ENCODE results near the gene HIVEP3. TPM values are rescaled to one million over a fixed set of nuclear protein-coding genes. Genes with fewer than 3 reads are reported as not detected.

Gene HIVEP3
- total RNA-seq, 1 donor from 2014 or later, result 21.5 TPM

GRCh38 chr1:41728403-41729202 is 190.1 kb downstream of the HIVEP3 start:
- no peak for DNase-seq

- no peak for DNase-seq
Measured at GRCh38 chr1:41727749-41728115, 191.0 kb downstream of the HIVEP3 start.

DNA sequence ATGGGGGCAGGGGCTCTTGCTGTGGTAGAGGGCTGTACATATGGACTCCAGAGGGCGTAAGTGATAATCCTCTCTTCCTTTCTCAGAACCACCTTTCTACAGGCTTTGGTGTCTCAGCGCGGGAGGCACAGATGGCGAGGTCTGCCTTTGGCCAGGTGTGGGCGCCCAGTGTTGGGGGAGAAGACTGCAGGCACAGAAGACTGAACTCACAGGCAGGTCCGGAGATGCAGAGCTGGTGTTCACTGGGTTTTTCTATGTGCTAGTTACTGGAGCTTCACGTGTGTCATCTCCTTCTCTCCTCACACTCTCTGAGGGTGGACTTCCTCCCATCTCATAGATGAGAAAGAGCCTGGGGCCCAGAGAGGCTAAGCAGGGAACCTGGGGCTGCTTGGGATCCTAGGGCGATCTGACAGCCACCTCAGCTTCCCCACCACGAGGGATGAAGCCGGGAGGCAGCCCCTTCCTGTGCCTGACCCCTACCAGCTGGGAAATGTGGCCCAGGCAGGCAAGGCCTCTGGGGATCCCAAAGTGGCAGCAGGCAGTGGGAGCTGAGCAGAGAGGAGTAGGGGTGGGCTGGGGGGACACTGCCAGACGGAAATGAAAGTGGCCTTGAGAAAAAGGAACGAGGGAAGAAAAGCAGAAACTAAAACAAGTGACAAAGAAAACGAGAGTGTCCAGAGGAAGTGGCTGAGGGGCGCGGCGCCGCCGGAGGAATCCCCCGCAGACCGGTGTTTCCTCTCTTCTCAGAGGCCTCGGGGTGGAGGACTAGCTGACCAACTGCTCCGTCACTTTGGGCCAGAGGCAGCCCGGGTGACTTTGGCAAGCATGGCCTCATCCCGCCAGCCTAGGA is 191.6 kb downstream of the HIVEP3 start:
- peak; percentile 28 for DNase-seq

GRCh38 chr1:41726292-41726691 is 192.4 kb downstream of the HIVEP3 start:
- DNase-seq, result no peak

GRCh38 chr1:41724926-41725325 is 193.8 kb downstream of the HIVEP3 start:
- no peak for DNase-seq

GRCh38 chr1:41724248-41724647 is 194.5 kb downstream of the HIVEP3 start:
- no peak for DNase-seq

GRCh38 chr1:41723786-41724185 is 194.9 kb downstream of the HIVEP3 start:
- DNase-seq, result no peak

DNA sequence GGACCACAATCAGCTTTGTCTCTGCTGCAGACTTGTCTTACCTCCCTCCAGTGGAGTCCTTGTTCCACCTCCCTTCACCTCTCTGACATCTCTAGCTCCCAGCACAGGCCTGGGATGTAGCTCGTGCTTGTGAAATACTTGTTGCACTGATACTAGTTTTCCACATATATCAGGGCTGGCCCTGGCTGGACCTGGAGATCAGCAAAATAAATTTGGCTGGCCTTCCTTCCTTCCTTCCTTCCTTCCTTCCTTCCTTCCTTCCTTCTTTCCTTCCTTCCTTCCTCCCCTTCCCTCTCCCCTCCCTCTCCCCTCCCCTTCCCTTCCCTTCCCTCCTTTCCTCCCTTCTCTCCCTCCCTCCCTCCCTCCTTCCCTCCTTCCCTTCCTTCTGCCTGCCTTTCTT is 196.5 kb downstream of the HIVEP3 start:
- DNase-seq, result no peak

DNA sequence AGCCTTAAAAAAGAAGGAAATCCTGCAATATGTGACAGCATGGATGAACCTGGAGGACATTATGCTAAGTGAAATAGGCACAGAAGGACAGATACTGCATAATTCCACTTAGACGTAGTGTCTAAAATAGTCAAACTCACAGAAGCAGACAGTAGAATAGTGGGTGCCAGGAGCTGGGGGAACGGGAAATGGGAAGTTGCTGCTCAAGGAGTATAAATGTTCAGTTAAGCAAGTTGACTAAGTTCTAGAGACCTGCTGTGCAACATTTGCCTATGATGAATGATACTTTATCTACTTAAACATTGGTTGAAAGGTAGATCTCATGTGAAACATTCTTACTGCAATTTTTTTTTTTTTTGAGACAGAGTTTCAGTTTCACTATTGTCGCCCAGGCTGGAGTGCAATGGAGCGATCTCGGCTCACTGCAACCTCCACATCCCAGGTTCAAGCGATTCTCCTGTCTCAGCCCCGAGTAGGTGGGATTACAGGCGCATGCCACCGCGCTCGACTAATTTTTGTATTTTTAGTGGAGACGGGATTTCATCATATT is 197.8 kb downstream of the HIVEP3 start:
- DNase-seq, result no peak

DNA sequence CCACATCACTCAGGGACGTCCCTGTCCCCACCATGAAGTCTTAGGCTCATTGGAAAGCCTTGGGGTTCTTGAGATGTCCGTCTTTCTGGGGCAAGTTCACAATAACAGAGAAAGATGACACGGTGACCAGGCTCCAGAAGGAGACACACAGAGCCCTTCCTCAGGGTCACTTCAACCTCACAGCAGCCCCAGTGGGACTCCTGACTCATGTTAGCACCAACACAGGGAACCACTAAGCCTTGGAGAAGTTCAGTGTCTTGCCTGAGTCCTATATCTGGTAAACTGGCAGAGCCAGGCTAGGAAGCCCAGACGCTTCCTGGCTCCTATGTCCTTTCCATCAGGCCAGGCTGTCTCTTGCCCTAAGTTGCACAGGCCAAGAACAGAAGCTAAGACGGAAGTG is 199.1 kb downstream of the HIVEP3 start:
- no peak for DNase-seq

DNA sequence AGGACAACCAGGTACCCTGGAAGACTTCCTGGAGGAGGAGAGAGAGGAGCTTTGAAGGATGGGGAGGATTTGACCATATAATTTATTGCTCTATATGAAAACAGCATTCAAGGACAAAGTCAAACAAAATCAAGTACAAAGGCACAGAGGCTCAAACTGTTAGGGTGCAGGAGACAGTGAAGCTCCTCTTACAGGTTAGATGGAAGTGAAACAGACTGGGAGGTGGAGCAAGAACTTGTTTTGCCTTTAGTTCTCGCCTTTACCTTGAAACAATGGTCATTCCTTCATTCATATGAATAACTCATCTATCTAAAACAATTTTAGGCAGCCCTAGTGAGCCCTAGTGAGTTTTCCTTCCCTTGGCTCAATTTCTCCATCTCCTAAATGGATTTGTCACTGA is 199.6 kb downstream of the HIVEP3 start:
- no peak for DNase-seq

DNA sequence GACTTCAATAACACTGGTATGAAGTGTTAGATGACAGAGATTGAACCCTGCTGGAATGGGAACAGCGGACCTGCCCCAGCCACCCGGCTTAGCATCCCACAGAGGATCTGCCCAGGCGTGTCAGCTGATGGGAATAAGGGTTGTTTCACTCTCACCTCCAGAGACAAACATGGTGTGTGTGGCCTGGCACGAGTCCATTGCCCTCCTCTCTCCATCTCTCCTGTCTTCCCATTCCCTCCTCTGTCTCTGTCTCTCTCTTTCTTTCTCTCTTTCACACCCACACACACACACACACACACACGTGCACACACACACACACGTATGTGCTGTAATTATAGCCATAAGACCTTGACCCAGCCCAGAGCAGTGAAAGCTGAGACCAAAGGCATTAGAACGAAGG is 200.2 kb downstream of the HIVEP3 start:
- no peak for DNase-seq

DNA sequence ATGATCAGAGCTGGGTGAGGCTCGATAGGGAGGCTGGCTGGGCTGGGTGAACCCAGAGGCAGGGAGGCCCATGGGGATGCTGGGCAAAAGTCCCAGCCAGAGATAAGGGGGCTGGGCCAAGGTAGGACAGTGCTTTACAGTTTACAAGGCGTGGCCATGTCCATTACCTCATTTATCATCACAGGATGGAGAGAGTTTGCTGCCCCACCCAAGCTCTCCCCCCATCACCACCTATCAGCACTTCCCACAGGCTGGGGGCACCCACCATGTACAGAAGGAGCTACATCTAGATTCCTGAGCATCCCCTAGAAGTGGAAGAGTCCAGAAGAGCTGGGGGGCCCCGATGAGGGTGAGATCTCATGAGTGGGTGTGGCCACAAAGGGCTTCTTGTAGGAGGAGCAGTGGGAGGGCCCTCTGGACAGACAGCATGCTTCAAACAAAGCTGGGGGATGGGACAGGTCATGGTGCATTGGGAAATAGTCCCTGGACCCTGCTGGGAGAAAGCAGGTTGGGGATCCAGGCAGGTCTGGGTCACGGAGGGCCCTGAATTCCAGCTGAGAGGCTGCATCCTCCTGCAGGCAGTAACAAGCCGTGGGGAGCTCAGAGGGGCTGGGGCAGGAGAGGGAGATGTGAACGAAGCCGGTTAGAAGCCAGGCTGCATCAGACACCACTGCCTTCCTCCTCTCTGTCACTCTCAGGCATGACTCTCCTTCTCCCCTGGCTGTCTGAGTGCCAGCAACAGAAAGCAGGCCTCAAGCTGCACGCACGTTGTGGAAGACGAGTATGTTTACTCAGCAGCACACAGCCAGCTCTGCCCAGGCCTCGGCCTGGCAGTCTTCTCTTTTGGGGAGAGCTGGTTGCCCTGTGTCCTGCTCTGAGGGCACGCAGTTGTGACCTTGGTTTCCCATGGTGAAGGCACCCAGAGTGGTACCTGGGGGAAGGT is 202.3 kb downstream of the HIVEP3 start:
- DNase-seq, result no peak

- no peak for DNase-seq
Measured at GRCh38 chr1:41715441-41716095, 203.2 kb downstream of the HIVEP3 start.

- no peak for DNase-seq
Measured at GRCh38 chr1:41714638-41715389, 203.9 kb downstream of the HIVEP3 start.

DNA sequence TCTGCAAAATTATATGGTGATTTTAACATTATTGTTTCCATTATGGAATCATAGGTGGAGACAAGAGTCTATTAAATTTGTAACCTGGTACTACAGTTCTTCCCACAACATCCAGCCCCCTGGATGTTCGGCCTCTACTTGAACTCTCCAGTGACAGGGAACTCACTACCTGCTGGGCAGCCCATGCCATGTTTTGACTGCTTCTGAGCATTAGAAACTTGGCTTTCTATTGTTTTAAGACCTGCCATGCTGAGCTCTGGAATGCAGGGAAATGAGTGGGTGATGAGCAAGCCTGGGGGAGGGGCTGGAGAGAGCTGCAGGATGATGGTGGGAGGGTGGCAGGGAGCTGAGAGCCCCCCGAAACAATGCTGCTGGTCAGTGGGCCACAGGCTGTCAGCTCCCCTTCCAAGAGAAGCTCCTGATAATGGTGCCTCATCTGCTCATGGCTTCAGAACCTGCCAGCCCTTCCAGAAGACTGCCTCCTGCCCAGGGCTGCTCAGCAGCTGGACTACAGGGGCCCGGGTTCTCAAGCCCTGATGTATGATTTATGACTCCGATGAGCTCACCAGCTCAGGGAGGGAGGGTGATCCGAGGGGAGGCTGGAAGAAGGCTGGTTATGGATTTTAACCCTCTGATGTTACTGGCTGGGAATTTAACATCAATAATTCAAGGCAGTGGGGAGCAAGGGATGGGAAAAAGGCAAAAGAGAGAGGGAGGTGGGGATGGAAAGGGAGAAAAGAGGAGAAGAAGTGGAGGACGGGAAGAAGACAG is 205.0 kb downstream of the HIVEP3 start:
- no peak for DNase-seq

- no peak for DNase-seq
Measured at GRCh38 chr1:41713141-41713540, 205.6 kb downstream of the HIVEP3 start.

- no peak for DNase-seq
Measured at GRCh38 chr1:41712695-41713094, 206.0 kb downstream of the HIVEP3 start.

- no peak for DNase-seq
Measured at GRCh38 chr1:41712081-41712480, 206.6 kb downstream of the HIVEP3 start.

DNA sequence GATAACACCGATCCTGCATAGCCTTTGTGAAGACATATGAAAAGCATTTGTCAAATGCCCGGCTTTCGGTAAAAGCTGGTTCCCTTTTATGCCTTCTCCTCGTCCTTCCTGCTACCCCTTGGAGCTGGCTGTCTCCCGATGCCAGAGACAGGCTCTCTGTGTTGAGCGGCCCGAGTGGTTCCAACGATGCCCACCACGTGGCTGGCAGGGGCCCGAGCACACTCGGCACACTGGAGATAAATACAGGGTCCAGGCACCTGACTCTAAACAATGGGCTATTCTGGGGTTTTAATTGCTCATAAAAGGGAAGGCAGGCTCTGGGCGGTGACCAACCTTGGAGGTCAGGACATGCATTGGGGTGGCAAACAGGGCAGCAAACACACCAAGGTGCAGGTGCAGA is 207.1 kb downstream of the HIVEP3 start:
- no peak for DNase-seq

All from occipital lobe (tissue), 2 donors.